ENCODE data around the gene DDX1.

- TF ChIP-seq CTCF (IDR thresholded peaks at IDR 0.05), result no peak
- no peak for TF ChIP-seq POLR2A (IDR thresholded peaks at IDR 0.05)
Measured at GRCh38 chr2:15634846-15635490, 43.3 kb downstream of the DDX1 start.

All from heart left ventricle (tissue), 13 donors.